Ishikawa (cell line): ENCODE measurements around the gene RIC1.

Experiments
- CEBPB ChIP-seq: IDR thresholded peaks from 2 replicates; pipeline ENCODE4 v1.6.1; 2012
- CREB1 ChIP-seq: IDR thresholded peaks from 2 replicates; pipeline ENCODE4 v1.6.1; 2012; ENCODE audit warnings: low read depth
- EP300 ChIP-seq: IDR thresholded peaks from 2 replicates; pipeline ENCODE4 v1.6.1; 2012; ENCODE audit warnings: borderline replicate concordance
- FOXM1 ChIP-seq: IDR thresholded peaks from 2 replicates; pipeline ENCODE4 v1.6.1; 2012; ENCODE audit warnings: low read depth, borderline replicate concordance
- RAD21 ChIP-seq: IDR thresholded peaks from 2 replicates; pipeline ENCODE4 v1.6.1; 2012; ENCODE audit warnings: low read depth
- TAF1 ChIP-seq: IDR thresholded peaks from 2 replicates; pipeline ENCODE4 v1.6.1; 2012; ENCODE audit warnings: low read depth, mild to moderate bottlenecking
- TCF12 ChIP-seq: IDR thresholded peaks from 2 replicates; pipeline ENCODE4 v1.6.1; 2012; ENCODE audit warnings: low read depth
- TEAD4 ChIP-seq: IDR thresholded peaks from 2 replicates; pipeline ENCODE4 v1.6.1; 2012
- YY1 ChIP-seq: IDR thresholded peaks from 2 replicates; pipeline ENCODE4 v1.6.1; 2012; ENCODE audit warnings: low read depth
- TF ChIP-seq, protein P1 (sequence below): IDR thresholded peaks from 2 replicates; pipeline ENCODE4 v1.6.1; 2012; ENCODE audit warnings: low read depth, mild to moderate bottlenecking
- TF ChIP-seq, protein P2 (sequence below): IDR thresholded peaks from 2 replicates; pipeline ENCODE4 v1.6.1; 2012

DNA sequence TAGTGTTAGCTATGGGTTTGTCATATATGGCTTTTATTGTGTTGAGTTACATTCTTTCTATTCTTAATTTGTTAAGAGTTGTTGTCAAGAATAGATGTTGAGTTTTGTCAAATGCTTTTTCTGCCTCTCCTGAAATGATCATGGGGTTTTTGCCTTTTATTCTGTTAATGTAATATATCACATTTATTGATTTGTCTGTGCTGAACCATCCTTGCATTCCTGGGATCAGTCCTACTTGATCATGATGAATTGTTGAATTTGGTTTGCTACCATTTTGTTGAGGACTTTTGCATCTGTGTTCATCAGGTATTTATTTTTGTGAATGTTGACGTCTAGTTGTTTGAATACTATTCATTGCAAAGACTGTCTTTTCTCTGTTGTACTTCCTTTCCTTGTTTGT lies 23.9 kb downstream of the RIC1 start:
- no peak for TF ChIP-seq CEBPB
- no peak for TF ChIP-seq CREB1
- TF ChIP-seq EP300 = no peak
- no peak for TF ChIP-seq YY1
- TF ChIP-seq, protein P1, sequence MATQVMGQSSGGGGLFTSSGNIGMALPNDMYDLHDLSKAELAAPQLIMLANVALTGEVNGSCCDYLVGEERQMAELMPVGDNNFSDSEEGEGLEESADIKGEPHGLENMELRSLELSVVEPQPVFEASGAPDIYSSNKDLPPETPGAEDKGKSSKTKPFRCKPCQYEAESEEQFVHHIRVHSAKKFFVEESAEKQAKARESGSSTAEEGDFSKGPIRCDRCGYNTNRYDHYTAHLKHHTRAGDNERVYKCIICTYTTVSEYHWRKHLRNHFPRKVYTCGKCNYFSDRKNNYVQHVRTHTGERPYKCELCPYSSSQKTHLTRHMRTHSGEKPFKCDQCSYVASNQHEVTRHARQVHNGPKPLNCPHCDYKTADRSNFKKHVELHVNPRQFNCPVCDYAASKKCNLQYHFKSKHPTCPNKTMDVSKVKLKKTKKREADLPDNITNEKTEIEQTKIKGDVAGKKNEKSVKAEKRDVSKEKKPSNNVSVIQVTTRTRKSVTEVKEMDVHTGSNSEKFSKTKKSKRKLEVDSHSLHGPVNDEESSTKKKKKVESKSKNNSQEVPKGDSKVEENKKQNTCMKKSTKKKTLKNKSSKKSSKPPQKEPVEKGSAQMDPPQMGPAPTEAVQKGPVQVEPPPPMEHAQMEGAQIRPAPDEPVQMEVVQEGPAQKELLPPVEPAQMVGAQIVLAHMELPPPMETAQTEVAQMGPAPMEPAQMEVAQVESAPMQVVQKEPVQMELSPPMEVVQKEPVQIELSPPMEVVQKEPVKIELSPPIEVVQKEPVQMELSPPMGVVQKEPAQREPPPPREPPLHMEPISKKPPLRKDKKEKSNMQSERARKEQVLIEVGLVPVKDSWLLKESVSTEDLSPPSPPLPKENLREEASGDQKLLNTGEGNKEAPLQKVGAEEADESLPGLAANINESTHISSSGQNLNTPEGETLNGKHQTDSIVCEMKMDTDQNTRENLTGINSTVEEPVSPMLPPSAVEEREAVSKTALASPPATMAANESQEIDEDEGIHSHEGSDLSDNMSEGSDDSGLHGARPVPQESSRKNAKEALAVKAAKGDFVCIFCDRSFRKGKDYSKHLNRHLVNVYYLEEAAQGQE = no peak
- no peak for TF ChIP-seq TAF1
- no peak for TF ChIP-seq RAD21
- TF ChIP-seq, protein P2, sequence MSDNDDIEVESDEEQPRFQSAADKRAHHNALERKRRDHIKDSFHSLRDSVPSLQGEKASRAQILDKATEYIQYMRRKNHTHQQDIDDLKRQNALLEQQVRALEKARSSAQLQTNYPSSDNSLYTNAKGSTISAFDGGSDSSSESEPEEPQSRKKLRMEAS = no peak
- TF ChIP-seq TEAD4 = no peak
- TF ChIP-seq FOXM1 = no peak
- no peak for TF ChIP-seq TCF12
